K562 (cell line): Measurements from ENCODE around the gene RIMS3. TPM values are rescaled to one million over a fixed set of nuclear protein-coding genes. Genes with fewer than 3 reads are reported as not detected.

Experiments
- ATAC-seq: fragments of 200-7000 bp; cut with Tn5 transposase; 3 replicates; pipeline ENCODE4 v1.9.1; 2020; ENCODE audit warnings: moderate library complexity
- BruUV-seq: library from RNA; stranded (reverse); fragments of 400-500 nt; replicated peaks from 2 replicates; lab custom pipeline; 2021; lab: Mats Ljungman, UMichigan
- CTCF ChIA-PET: fragments of 300-600 bp; formaldehyde crosslinking; extraction: SDS; loops from one replicate; lab custom pipeline; 2021; ENCODE audit warnings: low intra/inter-chr PET ratio; lab: Yijun Ruan, JAX
- POLR2A ChIA-PET: fragments of 300-600, 350-650 bp; sonication (Branson Sonifier 250); formaldehyde crosslinking; extraction: SDS; loops from one replicate; lab custom pipeline; 2021; ENCODE audit warnings: antibody characterized with exemption, inconsistent platforms; lab: Yijun Ruan, JAX
- DNase-seq, 4 experiments: peaks; one replicate each; pipeline versions ENCODE4 v3.0.0 to v3.0.0-alpha.2; 2011 to 2018; ENCODE audit warnings: low spot score in 3 of 4, mixed read lengths in 3 of 4; ENCODE audit errors: extremely low read depth in 1 of 4
- FAIRE-seq: peaks from 2 replicates; lab custom pipeline; 2011; peaks lifted over from hg19 to GRCh38; lab: Jason Lieb, UNC
- H2AFZ ChIP-seq: 2 replicates; pipeline ENCODE4 v1.6.0; 2011; ENCODE audit warnings: low read depth, low read length, control low read depth, inconsistent platforms
- H3K27ac ChIP-seq: fragments of 200-600 bp; 3 replicates; pipeline ENCODE4 v1.8.0; 2011; ENCODE audit warnings: low read depth, mild to moderate bottlenecking, control low read depth, inconsistent platforms, low read length, moderate library complexity, mixed read lengths; ENCODE audit errors: extremely low read depth
- H3K27me3 ChIP-seq, 2 experiments: fragments of 300-600 bp in 1 of 2; 2 replicates in 1 of 2; 3 replicates in 1 of 2; pipeline versions ENCODE4 v1.6.0 to v1.8.0; 2011; ENCODE audit warnings: inconsistent platforms in 2 of 2, low read length in 2 of 2, mild to moderate bottlenecking in 1 of 2, mixed read lengths in 1 of 2, moderate library complexity in 1 of 2; ENCODE audit not compliant: control insufficient read depth in 2 of 2, insufficient read depth in 2 of 2
- H3K36me3 ChIP-seq: fragments of 300-600 bp; 3 replicates; pipeline ENCODE4 v1.8.0; 2011; ENCODE audit warnings: mild to moderate bottlenecking, low read length, inconsistent platforms; ENCODE audit not compliant: control insufficient read depth, insufficient read depth
- H3K4me1 ChIP-seq, 2 experiments: fragments of 200-600 bp in 1 of 2; replicated peaks in 1 of 2; 2 replicates in 1 of 2; 3 replicates in 1 of 2; pipeline versions ENCODE4 v1.5.1 to v1.8.0; 2011; ENCODE audit warnings: inconsistent platforms in 2 of 2, low read length in 2 of 2, mild to moderate bottlenecking in 1 of 2, mixed read lengths in 1 of 2, moderate library complexity in 1 of 2; ENCODE audit not compliant: control insufficient read depth in 2 of 2, insufficient read depth in 2 of 2
- H3K4me2 ChIP-seq: 2 replicates; pipeline ENCODE4 v1.6.1; 2011; ENCODE audit warnings: low read length, control low read depth, inconsistent platforms, mixed read lengths; ENCODE audit not compliant: insufficient read depth
- H3K4me3 ChIP-seq: fragments of 200-600 bp; sonication (generic), shearing (Covaris generic); 2 replicates; pipeline ENCODE4 v1.5.1; 2016; ENCODE audit warnings: control low read depth, inconsistent platforms
- H3K79me2 ChIP-seq: fragments of 200-600 bp; 3 replicates; pipeline ENCODE4 v1.8.0; 2011; ENCODE audit warnings: low read length, inconsistent platforms; ENCODE audit not compliant: control insufficient read depth, insufficient read depth
- H3K9ac ChIP-seq, 2 experiments: 2 replicates each; pipeline versions ENCODE4 v1.6.0 to v1.6.1; 2011; ENCODE audit warnings: low read depth in 2 of 2, low read length in 2 of 2, control low read depth in 1 of 2, inconsistent platforms in 1 of 2, mild to moderate bottlenecking in 1 of 2, mixed read lengths in 1 of 2; ENCODE audit not compliant: insufficient read depth in 1 of 2
- H3K9me1 ChIP-seq: one replicate; pipeline ENCODE4 v1.6.0; 2011; ENCODE audit warnings: inconsistent platforms, mild to moderate bottlenecking, low read length, moderate library complexity; ENCODE audit not compliant: control insufficient read depth, insufficient read depth
- H3K9me3 ChIP-seq: replicated peaks from 2 replicates; pipeline ENCODE4 v1.5.1; 2011; ENCODE audit warnings: low read depth, low read length, inconsistent platforms; ENCODE audit not compliant: control insufficient read depth, insufficient read depth
- H4K20me1 ChIP-seq: replicated peaks from 2 replicates; pipeline ENCODE4 v1.6.1; 2011; ENCODE audit warnings: low read length, inconsistent platforms, mixed read lengths; ENCODE audit not compliant: control insufficient read depth, insufficient read depth
- CBX1 ChIP-seq: sonication (generic); IDR thresholded peaks from 2 replicates; pipeline ENCODE4 v1.6.1; 2016; ENCODE audit warnings: antibody characterized with exemption, low read depth, mild to moderate bottlenecking
- GATAD2B ChIP-seq: fragments of 450-650 bp; IDR thresholded peaks from 2 replicates; pipeline ENCODE4 v1.6.1; 2017; ENCODE audit warnings: mild to moderate bottlenecking, borderline replicate concordance
- KDM2B ChIP-seq: fragments of 250-450 bp; sonication (Bioruptor Pico); IDR thresholded peaks from 2 replicates; pipeline ENCODE4 v1.8.0; 2021; ENCODE audit warnings: mild to moderate bottlenecking, moderate library complexity
- KLF16 ChIP-seq: IDR thresholded peaks from 2 replicates; pipeline ENCODE4 v1.6.1; 2016; ENCODE audit warnings: antibody characterized with exemption
- POLR3A ChIP-seq: IDR thresholded peaks from 2 replicates; pipeline ENCODE4 v1.6.1; 2011; ENCODE audit warnings: borderline replicate concordance, mild to moderate bottlenecking, moderate library complexity; ENCODE audit not compliant: insufficient read length, insufficient read depth; ENCODE audit errors: extremely low read depth
- RUNX1 ChIP-seq: sonication (generic); IDR thresholded peaks from 2 replicates; pipeline ENCODE4 v1.6.1; 2016; ENCODE audit warnings: antibody characterized with exemption, low read depth
- ZNF384 ChIP-seq: IDR thresholded peaks from 2 replicates; pipeline ENCODE4 v1.6.1; 2012; ENCODE audit warnings: low read depth, low read length, improper control_type of control experiment
- WGBS: fragments of 100-300 bp; shearing (Covaris generic); methylation state at CpG from one replicate; pipeline ENCODE4 v1.1.6; 2016; ENCODE audit warnings: low coverage, mixed read lengths; ENCODE audit not compliant: insufficient coverage; ENCODE audit errors: missing lambda C conversion rate; 5-methylcytosine and 5-hydroxymethylcytosine counted together
- in situ Hi-C: fragments of 300-500 bp; cut with MboI; formaldehyde crosslinking; loops from 4 replicates; pipeline ENCODE4 v1.15.0; 2018; ENCODE audit warnings: inconsistent platforms, mixed read lengths
- intact Hi-C: fragments of 100-400 bp; cut with micrococcal nuclease; formaldehyde crosslinking; loops from 2 replicates; pipeline ENCODE4 v1.14.2; 2022
- polyA plus RNA-seq, 8 experiments: library from polyadenylated mRNA; depleted of rRNA in 4 of 8; stranded (reverse) in 5 of 8; unstranded in 3 of 8; fragments of >200 nt; fragmentation: Nextera tagmentation in 2 of 8; fragmentation: Illumina TruSeq in 1 of 8; extraction: Ambion mirVana in 2 of 8; extraction: Trizol in 1 of 8; gene quantifications; 2 replicates each; pipeline versions ENCODE4 v1.2.1 to v1.2.3, GENCODE V29; 2011 to 2014; ENCODE audit warnings: inconsistent platforms in 1 of 8, missing spikeins in 1 of 8
- total RNA-seq, 7 experiments: library from RNA; depleted of rRNA in 6 of 7; stranded (reverse); fragments of >200 nt in 6 of 7; fragmentation: Illumina TruSeq in 2 of 7; extraction: Trizol in 2 of 7; gene quantifications; 2 replicates each; pipeline versions ENCODE4 v1.2.1 to v1.2.3, GENCODE V29; 2011 to 2021; ENCODE audit warnings: low replicate concordance in 1 of 7
- TF ChIP-seq, protein P1 (sequence below): sonication (generic); formaldehyde crosslinking; IDR thresholded peaks from 2 replicates; pipeline ENCODE4 v1.8.1; 2022; ENCODE audit warnings: missing genetic modification reagents
- TF ChIP-seq, protein P2 (sequence below): fragments of 150-350 bp; IDR thresholded peaks from 2 replicates; pipeline ENCODE4 v1.6.1; 2014; ENCODE audit warnings: low read depth, mild to moderate bottlenecking, low read length, borderline replicate concordance

Gene RIMS3
- total and polyA plus RNA-seq, 9 of the 15 experiments (the other 6 are each of a cell fraction or from before 2014, with no cell fraction given): 0.06 to 1.2 (median 0.59) TPM

DNA sequence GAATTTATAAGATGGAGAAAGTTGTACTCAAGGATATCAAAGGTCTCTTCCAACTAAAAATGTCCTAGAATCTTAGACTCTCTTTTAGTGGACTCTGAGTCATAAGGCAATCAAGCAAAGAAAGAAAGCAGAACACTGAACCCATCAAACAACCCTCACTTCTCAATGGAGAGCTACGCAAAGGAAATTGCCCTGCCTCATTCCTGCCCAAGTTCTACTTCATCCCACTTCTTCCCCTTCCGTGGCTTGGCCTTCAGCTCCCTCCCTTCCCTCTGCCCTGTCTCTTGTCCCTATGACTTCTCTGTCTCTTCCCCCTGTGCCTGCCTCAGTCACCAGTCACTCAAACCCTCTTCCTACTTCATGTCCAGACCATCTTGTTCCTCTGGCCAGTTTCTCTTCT, 58.5 kb downstream of the RIMS3 start:
- ChIA-PET POLR2A (interaction anchor here (0.5 to 0.6 kb wide), 2 partner anchors 10 to 74 kb away, joined by 3 read pairs; no protein-coding TSS in a partner anchor), CTCF (interaction anchor here (0.6 kb wide), 1 partner anchor 29 kb away, joined by 3 read pairs; no protein-coding TSS in a partner anchor)
- in situ Hi-C loops (no loop called here), intact Hi-C loops (no loop called here)
- H3K4me2 ChIP-seq: no peak overlapping the region
- BruUV-seq: no TSS peak
- no peak overlapping the region for H2AFZ ChIP-seq
- FAIRE-seq (peak; percentile 6), DNase-seq (no peak), ATAC-seq (no peak)
- H3K36me3 ChIP-seq: no peaks in the 10 kb centered on the region
- H3K4me3 ChIP-seq: no peak overlapping the region
- TF ChIP-seq POLR3A: no peak
- TF ChIP-seq ZNF384: no peak
- no peak for TF ChIP-seq RUNX1
- TF ChIP-seq CBX1: no peak
- TF ChIP-seq, protein P1, sequence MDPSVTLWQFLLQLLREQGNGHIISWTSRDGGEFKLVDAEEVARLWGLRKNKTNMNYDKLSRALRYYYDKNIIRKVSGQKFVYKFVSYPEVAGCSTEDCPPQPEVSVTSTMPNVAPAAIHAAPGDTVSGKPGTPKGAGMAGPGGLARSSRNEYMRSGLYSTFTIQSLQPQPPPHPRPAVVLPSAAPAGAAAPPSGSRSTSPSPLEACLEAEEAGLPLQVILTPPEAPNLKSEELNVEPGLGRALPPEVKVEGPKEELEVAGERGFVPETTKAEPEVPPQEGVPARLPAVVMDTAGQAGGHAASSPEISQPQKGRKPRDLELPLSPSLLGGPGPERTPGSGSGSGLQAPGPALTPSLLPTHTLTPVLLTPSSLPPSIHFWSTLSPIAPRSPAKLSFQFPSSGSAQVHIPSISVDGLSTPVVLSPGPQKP: no peak
- no peak for TF ChIP-seq KDM2B (CRISPR knock-in tag)
- no peak for TF ChIP-seq KLF16
- TF ChIP-seq GATAD2B: no peak
- TF ChIP-seq, protein P2, sequence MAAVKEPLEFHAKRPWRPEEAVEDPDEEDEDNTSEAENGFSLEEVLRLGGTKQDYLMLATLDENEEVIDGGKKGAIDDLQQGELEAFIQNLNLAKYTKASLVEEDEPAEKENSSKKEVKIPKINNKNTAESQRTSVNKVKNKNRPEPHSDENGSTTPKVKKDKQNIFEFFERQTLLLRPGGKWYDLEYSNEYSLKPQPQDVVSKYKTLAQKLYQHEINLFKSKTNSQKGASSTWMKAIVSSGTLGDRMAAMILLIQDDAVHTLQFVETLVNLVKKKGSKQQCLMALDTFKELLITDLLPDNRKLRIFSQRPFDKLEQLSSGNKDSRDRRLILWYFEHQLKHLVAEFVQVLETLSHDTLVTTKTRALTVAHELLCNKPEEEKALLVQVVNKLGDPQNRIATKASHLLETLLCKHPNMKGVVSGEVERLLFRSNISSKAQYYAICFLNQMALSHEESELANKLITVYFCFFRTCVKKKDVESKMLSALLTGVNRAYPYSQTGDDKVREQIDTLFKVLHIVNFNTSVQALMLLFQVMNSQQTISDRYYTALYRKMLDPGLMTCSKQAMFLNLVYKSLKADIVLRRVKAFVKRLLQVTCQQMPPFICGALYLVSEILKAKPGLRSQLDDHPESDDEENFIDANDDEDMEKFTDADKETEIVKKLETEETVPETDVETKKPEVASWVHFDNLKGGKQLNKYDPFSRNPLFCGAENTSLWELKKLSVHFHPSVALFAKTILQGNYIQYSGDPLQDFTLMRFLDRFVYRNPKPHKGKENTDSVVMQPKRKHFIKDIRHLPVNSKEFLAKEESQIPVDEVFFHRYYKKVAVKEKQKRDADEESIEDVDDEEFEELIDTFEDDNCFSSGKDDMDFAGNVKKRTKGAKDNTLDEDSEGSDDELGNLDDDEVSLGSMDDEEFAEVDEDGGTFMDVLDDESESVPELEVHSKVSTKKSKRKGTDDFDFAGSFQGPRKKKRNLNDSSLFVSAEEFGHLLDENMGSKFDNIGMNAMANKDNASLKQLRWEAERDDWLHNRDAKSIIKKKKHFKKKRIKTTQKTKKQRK: no peak
- no peaks in the 10 kb centered on the region for H3K79me2 ChIP-seq
- no peaks in the 10 kb centered on the region for H3K4me1 ChIP-seq
- no peaks in the 10 kb centered on the region for H4K20me1 ChIP-seq
- peaks cover 11 to 22% of the 10 kb centered on the region in 2 experiments for H3K27me3 ChIP-seq
- no peak overlapping the region for H3K9ac ChIP-seq
- no peaks in the 10 kb centered on the region for H3K9me3 ChIP-seq
- WGBS: 0% methylated on average over 2 of the region's 2 CpGs
- H3K27ac ChIP-seq: no peak overlapping the region
- H3K9me1 ChIP-seq: no peaks in the 10 kb centered on the region
